NOMO-1 treated with dmso at 0.1 percent for 144 hours (cell line): ENCODE data around the gene EMILIN2.

Experiments used
- DNase-seq: peaks from one replicate; lab custom pipeline; 2025; ENCODE audit not compliant: unreplicated experiment; lab: John Stamatoyannopoulos, UW

EMILIN2 gene

DNA sequence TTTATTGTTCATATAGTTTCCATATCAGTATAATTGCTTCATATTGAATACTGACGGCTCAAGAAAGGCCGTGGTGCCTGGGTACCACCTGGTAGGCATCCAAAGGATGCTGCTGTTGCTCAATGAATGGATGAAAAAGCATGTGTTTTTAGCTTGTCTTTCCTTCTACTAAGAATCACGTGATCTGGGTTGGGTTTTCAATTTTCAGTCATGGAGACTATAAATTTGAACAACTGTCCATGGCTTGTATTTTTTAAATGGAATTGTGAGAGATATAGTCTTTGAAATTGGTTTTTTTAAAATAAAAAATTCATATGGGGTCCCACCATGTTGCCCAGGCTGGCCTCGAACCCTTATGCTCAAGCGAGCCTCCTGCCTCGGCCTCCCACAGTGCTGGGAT lies 25.3 kb downstream of the EMILIN2 start:
- DNase-seq = no peak

DNA sequence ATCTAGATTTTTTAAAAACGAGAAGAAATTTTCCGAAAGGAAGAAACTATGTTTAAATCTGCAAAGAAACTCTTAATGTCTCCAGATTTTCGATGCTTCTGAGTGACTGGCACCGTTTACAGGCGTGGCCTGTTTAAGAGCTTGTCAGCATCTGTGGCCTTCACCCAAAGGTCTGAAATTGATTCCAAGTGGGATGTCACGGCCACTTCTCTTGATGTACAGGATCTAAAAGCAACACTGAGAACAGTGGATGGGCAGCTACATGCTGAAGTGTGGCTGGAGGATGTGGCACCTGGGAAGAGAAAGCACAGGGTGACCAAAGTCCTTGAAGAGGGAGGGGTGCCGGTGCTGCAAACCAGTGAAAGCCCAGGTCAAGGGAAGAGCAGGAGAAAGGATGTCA lies 28.0 kb downstream of the EMILIN2 start:
- DNase-seq = no peak

DNA sequence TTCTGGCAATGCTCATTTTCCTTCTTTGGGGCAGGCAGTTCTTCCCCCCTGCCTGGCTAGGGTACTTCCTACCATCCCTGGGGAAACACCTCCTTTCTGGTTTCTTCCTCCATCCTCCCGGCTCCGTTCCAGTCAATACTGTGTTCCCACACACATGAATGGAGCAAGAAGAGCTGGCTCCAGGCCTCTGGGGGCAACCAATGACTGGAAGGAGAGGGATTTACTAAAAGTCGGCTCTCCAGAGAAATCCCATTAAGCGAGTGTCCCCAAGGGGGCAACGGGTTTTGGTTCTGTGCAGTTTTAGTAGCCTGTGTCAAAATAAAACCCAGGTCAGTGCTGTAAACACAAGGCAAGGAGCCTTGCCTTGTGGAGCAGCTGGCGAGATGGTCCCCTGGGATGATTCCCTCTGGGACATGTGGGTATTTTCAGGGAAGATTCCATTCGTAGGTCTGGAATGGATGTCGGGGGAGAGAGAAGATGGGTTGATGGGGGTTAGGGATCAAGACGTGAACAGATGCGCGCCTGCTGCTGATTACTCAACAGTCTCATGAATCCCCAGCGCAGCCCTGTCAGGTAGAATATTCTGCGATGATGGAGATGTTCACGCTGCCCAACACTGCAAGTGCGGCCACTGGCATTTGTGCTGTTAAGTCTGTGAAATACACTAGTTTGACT lies 32.0 kb downstream of the EMILIN2 start:
- no peak for DNase-seq

DNA sequence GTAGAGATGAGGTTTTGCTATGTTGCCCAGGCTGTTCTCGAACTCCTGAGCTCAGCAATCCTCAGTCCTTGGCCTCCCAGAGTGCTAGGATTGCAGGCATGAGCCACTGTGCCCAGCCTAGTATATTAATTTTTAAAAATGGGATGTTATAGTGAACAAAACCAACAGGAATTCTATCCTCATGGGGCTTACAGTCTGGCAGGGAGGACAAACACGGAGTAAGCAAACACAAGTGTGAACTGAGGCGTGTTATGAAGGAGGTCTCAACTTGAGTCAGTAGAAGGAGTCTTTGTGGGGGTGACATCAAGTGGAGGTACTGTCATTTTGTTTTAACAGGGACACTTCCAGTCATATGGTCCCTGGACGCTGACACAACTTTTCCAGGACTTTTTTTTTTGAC lies 33.1 kb downstream of the EMILIN2 start:
- DNase-seq = no peak

- no peak for DNase-seq
These were observed 33.7 kb downstream of the EMILIN2 start for GRCh38 chr18:2880473-2880872.

- no peak for DNase-seq
These were observed 34.5 kb downstream of the EMILIN2 start for GRCh38 chr18:2881088-2881839.

GRCh38 chr18:2881840-2882195 lies 35.0 kb downstream of the EMILIN2 start:
- no peak for DNase-seq

GRCh38 chr18:2882201-2882600 lies 35.4 kb downstream of the EMILIN2 start:
- no peak for DNase-seq

DNA sequence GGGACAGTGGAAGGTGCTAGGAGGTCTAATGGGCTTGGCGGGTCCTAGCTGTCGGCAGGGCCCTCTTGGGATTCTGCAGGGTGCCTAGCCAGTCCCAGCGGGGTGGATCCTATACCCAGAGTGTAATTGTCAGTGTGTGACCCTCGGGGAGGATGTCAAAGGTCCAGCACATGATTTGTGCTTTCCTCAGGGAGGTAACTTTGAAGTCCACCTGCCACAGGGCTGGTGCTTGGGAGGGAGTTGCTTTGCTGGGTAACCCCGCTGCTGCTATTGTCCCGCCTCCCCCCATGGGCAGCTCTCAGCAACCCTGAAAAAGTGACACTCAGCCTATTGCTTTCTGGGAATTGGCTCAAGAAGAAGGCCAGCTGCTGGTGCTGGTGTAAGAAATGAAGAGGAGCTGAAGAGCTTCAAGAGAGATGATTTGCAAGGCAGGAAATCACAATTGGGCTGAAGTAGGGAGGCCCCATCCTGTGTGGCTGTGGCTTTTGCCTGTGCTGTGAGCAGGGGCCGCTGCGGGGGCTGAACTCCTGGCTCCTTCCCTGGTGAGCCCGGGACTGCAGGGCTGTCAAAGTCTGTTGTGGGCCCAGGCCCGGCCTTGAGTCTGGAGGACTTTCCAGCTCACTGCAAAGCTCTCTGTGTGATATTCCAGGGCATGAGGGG lies 36.4 kb downstream of the EMILIN2 start:
- DNase-seq = peak; percentile 39

GRCh38 chr18:2884706-2885285 lies 38.0 kb downstream of the EMILIN2 start:
- DNase-seq = no peak

DNA sequence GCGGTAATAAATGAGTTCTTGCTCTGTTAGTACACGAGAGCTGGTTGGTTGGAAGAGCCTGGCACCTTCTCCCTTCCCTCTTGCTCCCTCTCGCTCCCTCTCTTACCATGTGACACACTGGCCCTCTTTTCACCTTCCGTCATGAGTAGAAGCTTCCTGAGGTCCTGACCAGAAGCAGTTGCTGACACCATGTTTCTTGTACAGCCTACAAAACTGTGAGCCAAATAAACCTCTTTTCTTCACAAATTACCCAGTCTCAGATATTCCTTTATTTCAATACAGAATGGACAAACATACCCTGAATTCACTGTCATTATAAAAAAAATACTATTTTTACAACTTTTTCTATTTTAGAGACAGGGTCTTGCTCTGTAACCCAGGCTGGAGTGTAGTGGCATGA lies 40.7 kb downstream of the EMILIN2 start:
- DNase-seq = no peak

- no peak for DNase-seq
These were observed 43.0 kb downstream of the EMILIN2 start for GRCh38 chr18:2889761-2890192.

GRCh38 chr18:2890606-2891005 lies 43.8 kb downstream of the EMILIN2 start:
- no peak for DNase-seq

- no peak for DNase-seq
These were observed 45.0 kb downstream of the EMILIN2 start for GRCh38 chr18:2891526-2892431.

GRCh38 chr18:2893056-2893455 lies 46.2 kb downstream of the EMILIN2 start:
- DNase-seq = no peak

DNA sequence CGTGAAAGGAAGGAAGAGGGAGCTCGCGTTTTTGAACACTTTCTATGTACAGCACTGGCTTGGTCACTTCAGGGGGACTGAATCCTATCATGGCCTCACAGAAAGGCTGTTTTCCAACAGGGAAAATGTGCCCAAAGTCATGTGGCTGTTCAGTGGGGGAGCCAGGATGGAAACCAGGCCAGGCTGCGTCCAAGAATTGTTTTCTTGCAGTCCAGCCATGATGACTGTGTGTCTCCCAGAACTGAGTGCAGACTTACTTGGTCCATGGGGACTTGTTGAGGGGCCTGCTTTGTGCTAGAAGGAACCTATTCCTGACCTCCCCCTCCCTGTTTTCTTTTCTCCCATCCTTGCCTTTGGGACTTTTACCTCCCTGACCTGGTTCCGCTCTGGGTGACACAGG lies 46.9 kb downstream of the EMILIN2 start:
- DNase-seq = no peak

- no peak for DNase-seq
These were observed 47.5 kb downstream of the EMILIN2 start for GRCh38 chr18:2894131-2894840.

DNA sequence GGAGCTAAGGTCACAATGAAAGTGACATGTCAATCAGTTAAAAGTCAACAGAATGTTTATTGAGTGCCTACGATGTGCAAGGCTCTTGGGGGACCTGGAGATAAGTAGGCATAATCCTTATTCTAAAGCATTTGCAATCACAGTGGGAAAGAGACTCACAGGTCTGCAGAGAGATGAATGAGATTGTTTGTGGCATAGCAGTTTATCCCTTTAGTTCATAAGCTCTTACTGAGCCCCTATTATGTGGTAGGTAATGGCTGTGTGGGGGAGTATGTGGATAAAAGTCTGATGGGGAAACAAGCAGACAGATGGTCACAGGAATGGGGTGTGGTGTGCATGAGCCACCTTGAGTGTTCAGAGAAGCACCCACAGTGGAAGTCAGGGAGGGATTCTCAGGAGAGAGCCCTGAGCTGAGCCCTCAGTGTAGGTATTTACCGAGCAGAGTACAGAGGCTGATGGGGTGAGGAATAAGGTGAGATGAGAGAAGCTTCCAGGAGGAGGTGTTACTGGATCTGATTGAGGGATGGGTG lies 48.1 kb downstream of the EMILIN2 start:
- no peak for DNase-seq

DNA sequence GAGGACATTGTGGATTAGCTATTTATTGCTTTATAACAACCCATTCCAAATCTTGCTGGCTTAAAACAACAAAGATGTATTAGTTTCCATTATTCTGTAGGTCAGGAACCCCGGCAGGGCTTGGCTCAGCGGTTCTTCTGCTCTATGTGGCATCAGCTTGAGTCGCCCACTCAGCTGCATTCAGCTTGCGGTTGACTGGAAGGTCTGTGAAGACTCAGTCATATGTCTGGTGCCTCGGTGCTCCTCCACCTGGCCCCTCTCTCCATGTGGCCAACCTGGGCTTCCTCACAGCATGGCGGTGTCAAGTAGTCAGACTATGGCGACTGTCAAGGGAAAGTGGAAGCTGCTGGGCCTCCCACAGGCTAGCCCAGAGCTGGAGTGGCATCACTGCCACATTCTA lies 48.6 kb downstream of the EMILIN2 start:
- DNase-seq = no peak

DNA sequence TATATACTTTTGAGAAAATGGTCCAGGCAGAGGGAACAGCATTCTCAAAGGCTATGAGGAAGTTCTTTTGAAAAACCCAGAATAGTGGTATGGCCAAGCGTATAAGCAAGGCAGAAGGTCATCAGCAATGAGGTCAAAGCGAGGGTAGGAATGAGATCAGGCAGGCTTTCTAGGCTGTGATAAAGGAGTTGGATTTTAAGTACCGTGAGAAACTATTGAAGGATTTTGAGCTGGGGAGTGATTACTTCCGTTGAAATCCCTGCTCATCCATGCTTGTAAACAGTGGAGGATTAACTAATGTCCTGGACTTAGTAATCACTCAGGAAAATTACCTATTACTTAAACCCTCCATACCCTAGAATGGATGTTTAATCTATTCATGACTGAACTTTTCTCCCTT lies 50.2 kb downstream of the EMILIN2 start:
- DNase-seq = no peak
